SU-DHL-6 (cell line): ENCODE measurements around the gene KRTAP10-4.

Source experiments
- H2AFZ ChIP-seq: fragments of 200-600 bp; sonication (generic); 2 replicates; pipeline ENCODE4 v1.6.1; 2014; ENCODE audit warnings: low read depth, mild to moderate bottlenecking, moderate library complexity, mixed read lengths, antibody characterized with exemption, low read length; ENCODE audit not compliant: severe bottlenecking
- H3F3A ChIP-seq: fragments of 200-600 bp; shearing (Covaris generic); 2 replicates; pipeline ENCODE4 v1.6.0; 2016; ENCODE audit warnings: antibody characterized with exemption, mild to moderate bottlenecking; ENCODE audit not compliant: insufficient read depth
- H3K27ac ChIP-seq: fragments of 200-600 bp; sonication (generic); 2 replicates; pipeline ENCODE4 v1.5.1; 2016; ENCODE audit warnings: low read depth, mild to moderate bottlenecking, low read length, moderate library complexity, mixed read lengths
- H3K27me3 ChIP-seq: fragments of 200-600 bp; sonication (generic), shearing (Covaris generic); 2 replicates; pipeline ENCODE4 v1.6.0; 2014; ENCODE audit warnings: mild to moderate bottlenecking, low read length
- H3K36me3 ChIP-seq: fragments of 200-600 bp; sonication (generic); 2 replicates; pipeline ENCODE4 v1.6.1; 2014; ENCODE audit warnings: mild to moderate bottlenecking, low read length, mixed read lengths
- H3K4me2 ChIP-seq: fragments of 300-600, 200-600 bp; shearing (Covaris generic), sonication (generic); 2 replicates; pipeline ENCODE4 v1.6.0; 2014; ENCODE audit warnings: low read length, low read depth, mild to moderate bottlenecking; ENCODE audit not compliant: poor library complexity, severe bottlenecking
- H3K4me3 ChIP-seq: fragments of 200-600 bp; sonication (generic); 2 replicates; pipeline ENCODE4 v1.5.1; 2014; ENCODE audit warnings: antibody characterized with exemption, low read length, mild to moderate bottlenecking, mixed read lengths; ENCODE audit not compliant: insufficient read depth, poor library complexity, severe bottlenecking
- H3K79me2 ChIP-seq: fragments of 200-600 bp; sonication (generic); 2 replicates; pipeline ENCODE4 v1.6.1; 2014; ENCODE audit warnings: mild to moderate bottlenecking, low read length, moderate library complexity; ENCODE audit not compliant: insufficient read depth
- H3K9ac ChIP-seq: fragments of 200-600 bp; sonication (generic); 2 replicates; pipeline ENCODE4 v1.7.0; 2014; ENCODE audit warnings: mild to moderate bottlenecking, low read length
- H3K9me2 ChIP-seq: fragments of 200-600 bp; sonication (generic); replicated peaks from 2 replicates; pipeline ENCODE4 v1.6.1; 2014; ENCODE audit warnings: low read length; ENCODE audit not compliant: insufficient read depth
- H3K9me3 ChIP-seq: fragments of 200-600 bp; sonication (generic); 2 replicates; pipeline ENCODE4 v1.6.1; 2014; ENCODE audit warnings: low read length, mixed read lengths; ENCODE audit not compliant: insufficient read depth
- H4K20me1 ChIP-seq: fragments of 200-600 bp; sonication (generic); 2 replicates; pipeline ENCODE4 v1.6.1; 2014; ENCODE audit warnings: low read depth, mild to moderate bottlenecking, antibody characterized with exemption, low read length, moderate library complexity, mixed read lengths
- EZH2phosphoT487 ChIP-seq: fragments of 200-600 bp; sonication (generic), shearing (Covaris generic); conservative IDR thresholded peaks from 2 replicates; pipeline ENCODE4 v1.6.1; 2018; ENCODE audit warnings: mild to moderate bottlenecking, antibody characterized with exemption, low read length, moderate library complexity, mixed read lengths
- TF ChIP-seq, protein P1 (sequence below): fragments of 200-600 bp; sonication (generic); IDR thresholded peaks from one replicate; pipeline ENCODE4 v1.5.1; 2017; ENCODE audit warnings: antibody characterized with exemption, mild to moderate bottlenecking, low read length, moderate library complexity; ENCODE audit not compliant: insufficient read depth, poor library complexity, severe bottlenecking

KRTAP10-4 gene

DNA sequence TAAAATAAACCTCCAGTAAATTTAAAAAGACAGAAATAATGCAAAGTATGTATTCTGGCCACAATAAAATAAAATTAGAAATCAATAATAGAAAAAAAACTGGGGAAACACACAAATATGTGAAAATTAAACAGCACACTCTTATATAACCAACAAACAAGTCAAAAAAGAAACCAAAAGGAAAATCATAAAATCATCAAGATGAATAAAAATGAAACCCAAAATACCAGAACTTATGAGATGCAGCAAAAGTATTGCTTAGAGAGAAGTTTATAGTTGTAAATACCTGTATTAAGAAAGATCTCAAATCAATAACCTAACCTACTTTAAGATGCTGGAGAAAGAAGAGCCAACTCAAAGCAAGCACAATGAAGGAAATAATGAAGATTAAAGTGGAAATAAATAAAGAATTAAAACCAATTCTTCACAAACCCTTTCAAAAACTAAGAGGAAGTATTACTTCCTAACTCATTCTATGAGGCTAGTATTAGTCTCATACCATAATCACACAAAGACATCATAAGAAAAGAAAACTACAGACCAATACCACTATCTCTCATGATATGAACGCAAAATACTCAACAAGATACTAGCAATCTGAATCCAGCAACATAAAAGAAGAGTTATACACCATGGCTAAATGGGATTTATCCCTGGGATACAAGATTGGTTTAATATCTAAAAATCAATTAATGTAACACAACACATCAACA is 8.5 kb upstream of the KRTAP10-4 start:
- Histone ChIP-seq H3K36me3 (no peaks in the 10 kb centered on the region), H3K27ac (no peak overlapping the region), H3K9me3 (no peaks in the 10 kb centered on the region), H3K27me3 (no peaks in the 10 kb centered on the region), H4K20me1 (no peaks in the 10 kb centered on the region), H3K4me3 (no peak overlapping the region), H2AFZ (no peak overlapping the region), H3K4me2 (no peak overlapping the region), H3K9me2 (no peaks in the 10 kb centered on the region), H3F3A (no peaks in the 10 kb centered on the region), H3K9ac (no peak overlapping the region), H3K79me2 (no peaks in the 10 kb centered on the region)
- TF ChIP-seq EZH2phosphoT487 = no peak
- TF ChIP-seq, protein P1, sequence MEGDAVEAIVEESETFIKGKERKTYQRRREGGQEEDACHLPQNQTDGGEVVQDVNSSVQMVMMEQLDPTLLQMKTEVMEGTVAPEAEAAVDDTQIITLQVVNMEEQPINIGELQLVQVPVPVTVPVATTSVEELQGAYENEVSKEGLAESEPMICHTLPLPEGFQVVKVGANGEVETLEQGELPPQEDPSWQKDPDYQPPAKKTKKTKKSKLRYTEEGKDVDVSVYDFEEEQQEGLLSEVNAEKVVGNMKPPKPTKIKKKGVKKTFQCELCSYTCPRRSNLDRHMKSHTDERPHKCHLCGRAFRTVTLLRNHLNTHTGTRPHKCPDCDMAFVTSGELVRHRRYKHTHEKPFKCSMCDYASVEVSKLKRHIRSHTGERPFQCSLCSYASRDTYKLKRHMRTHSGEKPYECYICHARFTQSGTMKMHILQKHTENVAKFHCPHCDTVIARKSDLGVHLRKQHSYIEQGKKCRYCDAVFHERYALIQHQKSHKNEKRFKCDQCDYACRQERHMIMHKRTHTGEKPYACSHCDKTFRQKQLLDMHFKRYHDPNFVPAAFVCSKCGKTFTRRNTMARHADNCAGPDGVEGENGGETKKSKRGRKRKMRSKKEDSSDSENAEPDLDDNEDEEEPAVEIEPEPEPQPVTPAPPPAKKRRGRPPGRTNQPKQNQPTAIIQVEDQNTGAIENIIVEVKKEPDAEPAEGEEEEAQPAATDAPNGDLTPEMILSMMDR = no peak

DNA sequence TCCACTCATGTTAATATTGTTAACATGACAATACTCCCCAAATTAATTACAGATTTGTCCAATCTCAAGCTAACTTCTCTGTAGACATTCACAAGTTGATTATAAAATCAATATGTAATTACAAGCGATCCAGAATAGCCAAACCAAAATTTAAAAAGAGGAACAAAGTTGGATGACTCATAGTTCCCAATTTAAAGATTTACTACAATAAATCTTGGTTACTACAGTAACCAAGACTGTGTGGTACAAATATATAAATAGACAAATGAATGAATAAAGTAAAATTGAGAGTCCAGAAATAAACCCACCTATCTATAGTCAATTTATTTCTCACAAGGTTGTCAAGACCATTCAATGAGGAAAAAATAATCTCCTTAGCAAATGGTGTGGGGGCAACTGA is 7.1 kb upstream of the KRTAP10-4 start:
- Histone ChIP-seq H3K9me3 (no peaks in the 10 kb centered on the region), H3K36me3 (no peaks in the 10 kb centered on the region), H2AFZ (no peak overlapping the region), H3K4me3 (no peak overlapping the region), H3K27ac (no peak overlapping the region), H3K79me2 (no peaks in the 10 kb centered on the region), H4K20me1 (no peaks in the 10 kb centered on the region), H3K9ac (no peak overlapping the region), H3F3A (no peaks in the 10 kb centered on the region), H3K4me2 (no peak overlapping the region), H3K9me2 (no peaks in the 10 kb centered on the region), H3K27me3 (no peaks in the 10 kb centered on the region)
- TF ChIP-seq, protein P1 = no peak
- no peak for TF ChIP-seq EZH2phosphoT487

DNA sequence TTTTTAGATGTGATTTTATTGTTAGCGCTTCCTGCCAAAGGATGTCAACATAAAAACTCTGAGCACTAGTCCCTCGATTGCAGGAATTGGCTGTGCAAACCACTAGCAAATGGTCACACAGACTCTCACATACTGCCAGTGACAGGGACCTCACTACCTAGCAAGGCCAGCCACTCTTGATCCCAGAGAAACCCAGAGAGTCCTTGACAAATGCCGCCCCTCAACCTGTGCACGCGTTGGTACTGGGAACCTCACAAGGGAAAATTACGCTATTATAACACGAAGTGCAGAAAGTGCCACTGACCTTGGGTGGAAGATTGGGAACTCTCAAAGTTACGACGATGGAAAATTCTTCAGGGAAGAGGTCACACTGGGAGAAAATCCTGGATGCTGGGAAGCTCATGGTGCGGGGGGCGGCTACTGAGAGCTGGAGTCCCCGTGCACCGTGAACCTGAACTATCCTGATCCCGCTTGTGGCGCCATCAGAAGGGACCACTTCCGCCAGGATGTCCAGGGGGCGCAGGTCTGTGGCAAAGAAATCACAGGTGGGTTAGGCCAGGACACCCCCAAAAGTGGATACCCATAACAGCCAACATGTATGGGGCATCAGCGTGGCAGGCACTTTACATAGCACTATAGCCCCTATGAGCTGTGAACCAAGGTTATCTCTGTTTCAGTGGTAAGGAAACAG is 5.9 kb upstream of the KRTAP10-4 start:
- Histone ChIP-seq H3K4me3 (no peak overlapping the region), H3K9ac (no peak overlapping the region), H4K20me1 (no peaks in the 10 kb centered on the region), H3K4me2 (no peak overlapping the region), H3K9me2 (no peaks in the 10 kb centered on the region), H3K9me3 (no peaks in the 10 kb centered on the region), H3K27me3 (no peaks in the 10 kb centered on the region), H2AFZ (no peak overlapping the region), H3K79me2 (no peaks in the 10 kb centered on the region), H3F3A (no peaks in the 10 kb centered on the region), H3K36me3 (no peaks in the 10 kb centered on the region), H3K27ac (no peak overlapping the region)
- TF ChIP-seq EZH2phosphoT487 = no peak
- TF ChIP-seq, protein P1 = no peak
